Measurements from ENCODE around the gene PPP4R2.

The PPP4R2 gene

GRCh38 chr3:72960812-72961518 is 35.6 kb upstream of the PPP4R2 start:
- H3K27ac ChIP-seq (ENCODE audit: low read depth, low read length) = peak overlapping the region; percentile 46
- no peaks in the 10 kb centered on the region for H3K9me3 ChIP-seq (ENCODE audit: control insufficient read depth in 5 of 5, low read length in 5 of 5)
- H3K9ac ChIP-seq (ENCODE audit: low read length in 5 of 5) = peak overlapping the region in 1 of 5 donors; percentile 39
- no peaks in the 10 kb centered on the region for H3K27me3 ChIP-seq (ENCODE audit: control insufficient read depth in 5 of 5, insufficient read depth in 4 of 5, low read length in 5 of 5)
- H3K4me3 ChIP-seq (ENCODE audit: low read depth in 1 of 5, low read length in 5 of 5) = no peak overlapping the region
- peaks cover 4 to 28% (median 15%) of the 10 kb centered on the region in 5 donors for H3K4me1 ChIP-seq (ENCODE audit: control insufficient read depth in 5 of 5, insufficient read depth in 5 of 5, low read length in 5 of 5)
- H3K36me3 ChIP-seq (ENCODE audit: control insufficient read depth in 5 of 5, insufficient read depth in 5 of 5, low read length in 5 of 5) = no peaks in the 10 kb centered on the region

GRCh38 chr3:72961752-72962151 is 34.9 kb upstream of the PPP4R2 start:
- no peaks in the 10 kb centered on the region for H3K36me3 ChIP-seq (ENCODE audit: control insufficient read depth in 5 of 5, insufficient read depth in 5 of 5, low read length in 5 of 5)
- H3K27ac ChIP-seq (ENCODE audit: low read depth, low read length) = peak overlapping the region; percentile 46
- H3K9ac ChIP-seq (ENCODE audit: low read length in 5 of 5) = peak overlapping the region in 1 of 5 donors; percentile 30
- H3K4me1 ChIP-seq (ENCODE audit: control insufficient read depth in 5 of 5, insufficient read depth in 5 of 5, low read length in 5 of 5) = peaks cover 4 to 28% (median 15%) of the 10 kb centered on the region in 5 donors
- H3K4me3 ChIP-seq (ENCODE audit: low read depth in 1 of 5, low read length in 5 of 5) = no peak overlapping the region
- no peaks in the 10 kb centered on the region for H3K9me3 ChIP-seq (ENCODE audit: control insufficient read depth in 5 of 5, low read length in 5 of 5)
- no peaks in the 10 kb centered on the region for H3K27me3 ChIP-seq (ENCODE audit: control insufficient read depth in 5 of 5, insufficient read depth in 4 of 5, low read length in 5 of 5)

GRCh38 chr3:72962317-72962716 is 34.3 kb upstream of the PPP4R2 start:
- no peak overlapping the region for H3K4me3 ChIP-seq (ENCODE audit: low read depth in 1 of 5, low read length in 5 of 5)
- H3K9me3 ChIP-seq (ENCODE audit: control insufficient read depth in 5 of 5, low read length in 5 of 5) = no peaks in the 10 kb centered on the region
- peaks cover 4 to 22% (median 15%) of the 10 kb centered on the region in 5 donors for H3K4me1 ChIP-seq (ENCODE audit: control insufficient read depth in 5 of 5, insufficient read depth in 5 of 5, low read length in 5 of 5)
- no peaks in the 10 kb centered on the region for H3K27me3 ChIP-seq (ENCODE audit: control insufficient read depth in 5 of 5, insufficient read depth in 4 of 5, low read length in 5 of 5)
- no peak overlapping the region for H3K9ac ChIP-seq (ENCODE audit: low read length in 5 of 5)
- H3K27ac ChIP-seq (ENCODE audit: low read depth, low read length) = peak overlapping the region; percentile 46
- H3K36me3 ChIP-seq (ENCODE audit: control insufficient read depth in 5 of 5, insufficient read depth in 5 of 5, low read length in 5 of 5) = no peaks in the 10 kb centered on the region

GRCh38 chr3:72964633-72965032 is 32.0 kb upstream of the PPP4R2 start:
- Histone ChIP-seq H3K27me3 (ENCODE audit: control insufficient read depth in 5 of 5, insufficient read depth in 4 of 5, low read length in 5 of 5) (no peaks in the 10 kb centered on the region), H3K9ac (ENCODE audit: low read length in 5 of 5) (no peak overlapping the region), H3K9me3 (ENCODE audit: control insufficient read depth in 5 of 5, low read length in 5 of 5) (no peaks in the 10 kb centered on the region), H3K36me3 (ENCODE audit: control insufficient read depth in 5 of 5, insufficient read depth in 5 of 5, low read length in 5 of 5) (peaks cover 0 to 7% (median 4%) of the 10 kb centered on the region in 5 donors), H3K4me1 (ENCODE audit: control insufficient read depth in 5 of 5, insufficient read depth in 5 of 5, low read length in 5 of 5) (peaks cover 4 to 14% (median 10%) of the 10 kb centered on the region in 5 donors), H3K27ac (ENCODE audit: low read depth, low read length) (no peak overlapping the region), H3K4me3 (ENCODE audit: low read depth in 1 of 5, low read length in 5 of 5) (no peak overlapping the region)

- peaks cover 0 to 7% (median 4%) of the 10 kb centered on the region in 5 donors for H3K36me3 ChIP-seq (ENCODE audit: control insufficient read depth in 5 of 5, insufficient read depth in 5 of 5, low read length in 5 of 5)
- no peaks in the 10 kb centered on the region for H3K9me3 ChIP-seq (ENCODE audit: control insufficient read depth in 5 of 5, low read length in 5 of 5)
- no peaks in the 10 kb centered on the region for H3K4me1 ChIP-seq (ENCODE audit: control insufficient read depth in 5 of 5, insufficient read depth in 5 of 5, low read length in 5 of 5)
- no peak overlapping the region for H3K4me3 ChIP-seq (ENCODE audit: low read depth in 1 of 5, low read length in 5 of 5)
- H3K9ac ChIP-seq (ENCODE audit: low read length in 5 of 5) = no peak overlapping the region
- H3K27ac ChIP-seq (ENCODE audit: low read depth, low read length) = no peak overlapping the region
- no peaks in the 10 kb centered on the region for H3K27me3 ChIP-seq (ENCODE audit: control insufficient read depth in 5 of 5, insufficient read depth in 4 of 5, low read length in 5 of 5)
These were observed 28.3 kb upstream of the PPP4R2 start for GRCh38 chr3:72968266-72968664.

- H3K4me1 ChIP-seq (ENCODE audit: control insufficient read depth in 5 of 5, insufficient read depth in 5 of 5, low read length in 5 of 5) = no peaks in the 10 kb centered on the region
- no peak overlapping the region for H3K4me3 ChIP-seq (ENCODE audit: low read depth in 1 of 5, low read length in 5 of 5)
- H3K27me3 ChIP-seq (ENCODE audit: control insufficient read depth in 5 of 5, insufficient read depth in 4 of 5, low read length in 5 of 5) = no peaks in the 10 kb centered on the region
- peaks cover 0 to 7% (median 4%) of the 10 kb centered on the region in 5 donors for H3K36me3 ChIP-seq (ENCODE audit: control insufficient read depth in 5 of 5, insufficient read depth in 5 of 5, low read length in 5 of 5)
- H3K27ac ChIP-seq (ENCODE audit: low read depth, low read length) = no peak overlapping the region
- H3K9ac ChIP-seq (ENCODE audit: low read length in 5 of 5) = no peak overlapping the region
- no peaks in the 10 kb centered on the region for H3K9me3 ChIP-seq (ENCODE audit: control insufficient read depth in 5 of 5, low read length in 5 of 5)
These were observed 26.8 kb upstream of the PPP4R2 start for GRCh38 chr3:72969766-72970165.

GRCh38 chr3:72970942-72971341 is 25.7 kb upstream of the PPP4R2 start:
- H3K9me3 ChIP-seq (ENCODE audit: control insufficient read depth in 5 of 5, low read length in 5 of 5) = no peaks in the 10 kb centered on the region
- no peak overlapping the region for H3K27ac ChIP-seq (ENCODE audit: low read depth, low read length)
- H3K27me3 ChIP-seq (ENCODE audit: control insufficient read depth in 5 of 5, insufficient read depth in 4 of 5, low read length in 5 of 5) = no peaks in the 10 kb centered on the region
- H3K36me3 ChIP-seq (ENCODE audit: control insufficient read depth in 5 of 5, insufficient read depth in 5 of 5, low read length in 5 of 5) = peaks cover 0 to 7% (median 6%) of the 10 kb centered on the region in 5 donors
- no peak overlapping the region for H3K9ac ChIP-seq (ENCODE audit: low read length in 5 of 5)
- no peak overlapping the region for H3K4me3 ChIP-seq (ENCODE audit: low read depth in 1 of 5, low read length in 5 of 5)
- no peaks in the 10 kb centered on the region for H3K4me1 ChIP-seq (ENCODE audit: control insufficient read depth in 5 of 5, insufficient read depth in 5 of 5, low read length in 5 of 5)

- Histone ChIP-seq H3K4me3 (ENCODE audit: low read depth in 1 of 5, low read length in 5 of 5) (no peak overlapping the region), H3K27ac (ENCODE audit: low read depth, low read length) (no peak overlapping the region)
These were observed 23.9 kb upstream of the PPP4R2 start for GRCh38 chr3:72972706-72973030.

GRCh38 chr3:72973031-72973723 is 23.4 kb upstream of the PPP4R2 start:
- H3K4me3 ChIP-seq (ENCODE audit: low read depth in 1 of 5, low read length in 5 of 5) = no peak overlapping the region
- H3K4me1 ChIP-seq (ENCODE audit: control insufficient read depth in 5 of 5, insufficient read depth in 5 of 5, low read length in 5 of 5) = no peaks in the 10 kb centered on the region
- H3K36me3 ChIP-seq (ENCODE audit: control insufficient read depth in 5 of 5, insufficient read depth in 5 of 5, low read length in 5 of 5) = peaks cover 0 to 3% (median 3%) of the 10 kb centered on the region in 5 donors
- H3K27me3 ChIP-seq (ENCODE audit: control insufficient read depth in 5 of 5, insufficient read depth in 4 of 5, low read length in 5 of 5) = no peaks in the 10 kb centered on the region
- H3K27ac ChIP-seq (ENCODE audit: low read depth, low read length) = no peak overlapping the region
- no peaks in the 10 kb centered on the region for H3K9me3 ChIP-seq (ENCODE audit: control insufficient read depth in 5 of 5, low read length in 5 of 5)
- no peak overlapping the region for H3K9ac ChIP-seq (ENCODE audit: low read length in 5 of 5)

More at GRCh38 chr3:72972706-72973030, 23.9 kb upstream of the PPP4R2 start:
- Histone ChIP-seq H3K36me3 (ENCODE audit: control insufficient read depth in 5 of 5, insufficient read depth in 5 of 5, low read length in 5 of 5) (peaks cover 0 to 4% (median 4%) of the 10 kb centered on the region in 5 donors), H3K9me3 (ENCODE audit: control insufficient read depth in 5 of 5, low read length in 5 of 5) (no peaks in the 10 kb centered on the region), H3K27me3 (ENCODE audit: control insufficient read depth in 5 of 5, insufficient read depth in 4 of 5, low read length in 5 of 5) (no peaks in the 10 kb centered on the region), H3K4me1 (ENCODE audit: control insufficient read depth in 5 of 5, insufficient read depth in 5 of 5, low read length in 5 of 5) (no peaks in the 10 kb centered on the region), H3K9ac (ENCODE audit: low read length in 5 of 5) (no peak overlapping the region)

GRCh38 chr3:72973786-72974185 is 22.8 kb upstream of the PPP4R2 start:
- H3K27ac ChIP-seq (ENCODE audit: low read depth, low read length) = no peak overlapping the region
- H3K9me3 ChIP-seq (ENCODE audit: control insufficient read depth in 5 of 5, low read length in 5 of 5) = no peaks in the 10 kb centered on the region
- H3K4me3 ChIP-seq (ENCODE audit: low read depth in 1 of 5, low read length in 5 of 5) = no peak overlapping the region

More at GRCh38 chr3:72973786-72974185, 22.8 kb upstream of the PPP4R2 start:
- Histone ChIP-seq H3K27me3 (ENCODE audit: control insufficient read depth in 5 of 5, insufficient read depth in 4 of 5, low read length in 5 of 5) (no peaks in the 10 kb centered on the region), H3K9ac (ENCODE audit: low read length in 5 of 5) (no peak overlapping the region), H3K4me1 (ENCODE audit: control insufficient read depth in 5 of 5, insufficient read depth in 5 of 5, low read length in 5 of 5) (no peaks in the 10 kb centered on the region), H3K36me3 (ENCODE audit: control insufficient read depth in 5 of 5, insufficient read depth in 5 of 5, low read length in 5 of 5) (peaks cover 0 to 3% (median 0%) of the 10 kb centered on the region in 5 donors)

All from subcutaneous abdominal adipose tissue (tissue), 5 donors.